Ovary (tissue), 3 donors: ENCODE data around the gene ZBTB2.

Source experiments
- CTCF ChIP-seq, 3 donors: fragments of 450-650 bp in 2 of 3; fragments of 200-600 bp in 1 of 3; IDR thresholded peaks; one replicate each; pipeline versions ENCODE4 v1.5.1 to v1.8.0; 2016 to 2022; ENCODE audit warnings: antibody characterized with exemption in 3 of 3, mild to moderate bottlenecking in 1 of 3
- EP300 ChIP-seq: sonication (generic); formaldehyde crosslinking; IDR thresholded peaks from one replicate; pipeline ENCODE4 v1.6.1; 2017; ENCODE audit warnings: antibody characterized with exemption
- POLR2A ChIP-seq: fragments of 450-650 bp; IDR thresholded peaks from one replicate; pipeline ENCODE4 v1.6.1; 2017; ENCODE audit warnings: antibody characterized with exemption, mild to moderate bottlenecking, moderate library complexity
- donor health status: DM: no; HTN: no; CAD: no.

- TF ChIP-seq CTCF (IDR thresholded peaks at IDR 0.05) (no peak), POLR2A (peak; percentile 43), EP300 (no peak)
Observed at GRCh38 chr6:151391471-151392413, at the start of gene ZBTB2.
